ENCODE results near the gene PNPLA4. TPM values are rescaled to one million over a fixed set of nuclear protein-coding genes. Genes with fewer than 3 reads are reported as not detected.

Gene PNPLA4
- total RNA-seq (ENCODE audit: unreplicated experiment), result 12.9 TPM
- long read RNA-seq, partial matches to known transcripts, result 1 of 6 reads
- long read RNA-seq, other reads (novel, unspliced or antisense), result 1 of 6 reads

- DNase-seq, result peak; percentile 82
- Mint-ChIP-seq H3K27ac (ENCODE audit: unreplicated experiment) (peak within 1 kb of the TSS; percentile 92), H3K4me3 (ENCODE audit: unreplicated experiment) (peak within 1 kb of the TSS; percentile 88), H3K4me1 (ENCODE audit: low read depth, unreplicated experiment) (no peaks in the 10 kb centered on the region), H3K27me3 (ENCODE audit: unreplicated experiment) (no peaks in the 10 kb centered on the region), H3K36me3 (ENCODE audit: unreplicated experiment) (no peaks in the 10 kb centered on the region), H3K9me3 (ENCODE audit: unreplicated experiment) (peaks cover 9% of the 10 kb centered on the region)
- TF ChIP-seq CTCF (IDR thresholded peaks at IDR 0.05; ENCODE audit: partially characterized antibody, unreplicated experiment), result peak; percentile 25
Observed at GRCh38 chrX:7927259-7928167, at the start of gene PNPLA4. Gene PNPLA4, minus strand, starts transcription at chrX:7927413. Its CDS starts 1,294 bp downstream, at chrX:7926119.

- Mint-ChIP-seq H3K27me3 (ENCODE audit: unreplicated experiment) (no peaks in the 10 kb centered on the region), H3K27ac (ENCODE audit: unreplicated experiment) (no peak overlapping the region), H3K36me3 (ENCODE audit: unreplicated experiment) (no peaks in the 10 kb centered on the region), H3K4me1 (ENCODE audit: low read depth, unreplicated experiment) (no peaks in the 10 kb centered on the region), H3K4me3 (ENCODE audit: unreplicated experiment) (no peak overlapping the region), H3K9me3 (ENCODE audit: unreplicated experiment) (no peaks in the 10 kb centered on the region)
- no peak for DNase-seq
- no peak for TF ChIP-seq CTCF (IDR thresholded peaks at IDR 0.05; ENCODE audit: partially characterized antibody, unreplicated experiment)
Observed at GRCh38 chrX:7972586-7972985, 45.4 kb upstream of the PNPLA4 start.

- Mint-ChIP-seq H3K9me3 (ENCODE audit: unreplicated experiment) (no peaks in the 10 kb centered on the region), H3K27me3 (ENCODE audit: unreplicated experiment) (no peaks in the 10 kb centered on the region), H3K4me1 (ENCODE audit: low read depth, unreplicated experiment) (no peaks in the 10 kb centered on the region), H3K4me3 (ENCODE audit: unreplicated experiment) (no peak overlapping the region), H3K27ac (ENCODE audit: unreplicated experiment) (no peak overlapping the region), H3K36me3 (ENCODE audit: unreplicated experiment) (no peaks in the 10 kb centered on the region)
- DNase-seq, result no peak
- TF ChIP-seq CTCF (IDR thresholded peaks at IDR 0.05; ENCODE audit: partially characterized antibody, unreplicated experiment), result no peak
Observed at GRCh38 chrX:7970428-7970827, 43.2 kb upstream of the PNPLA4 start.

GRCh38 chrX:7965436-7965835, 38.2 kb upstream of the PNPLA4 start:
- Mint-ChIP-seq H3K4me3 (ENCODE audit: unreplicated experiment) (no peak overlapping the region), H3K36me3 (ENCODE audit: unreplicated experiment) (no peaks in the 10 kb centered on the region), H3K9me3 (ENCODE audit: unreplicated experiment) (no peaks in the 10 kb centered on the region), H3K4me1 (ENCODE audit: low read depth, unreplicated experiment) (no peaks in the 10 kb centered on the region), H3K27me3 (ENCODE audit: unreplicated experiment) (no peaks in the 10 kb centered on the region), H3K27ac (ENCODE audit: unreplicated experiment) (no peak overlapping the region)
- no peak for DNase-seq
- no peak for TF ChIP-seq CTCF (IDR thresholded peaks at IDR 0.05; ENCODE audit: partially characterized antibody, unreplicated experiment)

GRCh38 chrX:7960246-7960645, 33.0 kb upstream of the PNPLA4 start:
- Mint-ChIP-seq H3K4me1 (ENCODE audit: low read depth, unreplicated experiment) (peaks cover 3% of the 10 kb centered on the region), H3K27me3 (ENCODE audit: unreplicated experiment) (peaks cover 3% of the 10 kb centered on the region), H3K4me3 (ENCODE audit: unreplicated experiment) (no peak overlapping the region), H3K9me3 (ENCODE audit: unreplicated experiment) (peaks cover 5% of the 10 kb centered on the region), H3K36me3 (ENCODE audit: unreplicated experiment) (peaks cover 12% of the 10 kb centered on the region), H3K27ac (ENCODE audit: unreplicated experiment) (no peak overlapping the region)
- no peak for DNase-seq
- TF ChIP-seq CTCF (IDR thresholded peaks at IDR 0.05; ENCODE audit: partially characterized antibody, unreplicated experiment), result no peak

Measured in glutamatergic neuron (in vitro differentiated cells).